ENCODE results near the gene MANSC1. TPM values are rescaled to one million over a fixed set of nuclear protein-coding genes. Genes with fewer than 3 reads are reported as not detected.

The MANSC1 gene
- total and polyA plus RNA-seq, 12 donors, result 3.9 to 25.3 (median 16.3) TPM

- no peaks in the 10 kb centered on the region for H3K27me3 ChIP-seq
- no peaks in the 10 kb centered on the region for H3K9me3 ChIP-seq (replicated peaks in 1 of 3)
- intact Hi-C loops (cut with DNase I), result no loop called here
- no peak overlapping the region for H3K27ac ChIP-seq
- no peak overlapping the region for H3K4me3 ChIP-seq
- H3K4me1 ChIP-seq (replicated peaks in 1 of 2), result peaks cover 0 to 7% of the 10 kb centered on the region in 2 donors
- H3K36me3 ChIP-seq (replicated peaks in 1 of 2), result no peaks in the 10 kb centered on the region
- peak in 2 of 7 donors; percentile 26 to 43 for DNase-seq
- TF ChIP-seq, protein P1, sequence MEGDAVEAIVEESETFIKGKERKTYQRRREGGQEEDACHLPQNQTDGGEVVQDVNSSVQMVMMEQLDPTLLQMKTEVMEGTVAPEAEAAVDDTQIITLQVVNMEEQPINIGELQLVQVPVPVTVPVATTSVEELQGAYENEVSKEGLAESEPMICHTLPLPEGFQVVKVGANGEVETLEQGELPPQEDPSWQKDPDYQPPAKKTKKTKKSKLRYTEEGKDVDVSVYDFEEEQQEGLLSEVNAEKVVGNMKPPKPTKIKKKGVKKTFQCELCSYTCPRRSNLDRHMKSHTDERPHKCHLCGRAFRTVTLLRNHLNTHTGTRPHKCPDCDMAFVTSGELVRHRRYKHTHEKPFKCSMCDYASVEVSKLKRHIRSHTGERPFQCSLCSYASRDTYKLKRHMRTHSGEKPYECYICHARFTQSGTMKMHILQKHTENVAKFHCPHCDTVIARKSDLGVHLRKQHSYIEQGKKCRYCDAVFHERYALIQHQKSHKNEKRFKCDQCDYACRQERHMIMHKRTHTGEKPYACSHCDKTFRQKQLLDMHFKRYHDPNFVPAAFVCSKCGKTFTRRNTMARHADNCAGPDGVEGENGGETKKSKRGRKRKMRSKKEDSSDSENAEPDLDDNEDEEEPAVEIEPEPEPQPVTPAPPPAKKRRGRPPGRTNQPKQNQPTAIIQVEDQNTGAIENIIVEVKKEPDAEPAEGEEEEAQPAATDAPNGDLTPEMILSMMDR (IDR thresholded peaks at IDR 0.05), result no peak
- TF ChIP-seq POLR2A (IDR thresholded peaks at IDR 0.05), result no peak
- WGBS, 4 donors, result 57 to 61% (median 59%) methylated on average over 3 of the region's 3 CpGs
These were observed 37.5 kb upstream of the MANSC1 start for GRCh38 chr12:12387501-12387900.

DNA sequence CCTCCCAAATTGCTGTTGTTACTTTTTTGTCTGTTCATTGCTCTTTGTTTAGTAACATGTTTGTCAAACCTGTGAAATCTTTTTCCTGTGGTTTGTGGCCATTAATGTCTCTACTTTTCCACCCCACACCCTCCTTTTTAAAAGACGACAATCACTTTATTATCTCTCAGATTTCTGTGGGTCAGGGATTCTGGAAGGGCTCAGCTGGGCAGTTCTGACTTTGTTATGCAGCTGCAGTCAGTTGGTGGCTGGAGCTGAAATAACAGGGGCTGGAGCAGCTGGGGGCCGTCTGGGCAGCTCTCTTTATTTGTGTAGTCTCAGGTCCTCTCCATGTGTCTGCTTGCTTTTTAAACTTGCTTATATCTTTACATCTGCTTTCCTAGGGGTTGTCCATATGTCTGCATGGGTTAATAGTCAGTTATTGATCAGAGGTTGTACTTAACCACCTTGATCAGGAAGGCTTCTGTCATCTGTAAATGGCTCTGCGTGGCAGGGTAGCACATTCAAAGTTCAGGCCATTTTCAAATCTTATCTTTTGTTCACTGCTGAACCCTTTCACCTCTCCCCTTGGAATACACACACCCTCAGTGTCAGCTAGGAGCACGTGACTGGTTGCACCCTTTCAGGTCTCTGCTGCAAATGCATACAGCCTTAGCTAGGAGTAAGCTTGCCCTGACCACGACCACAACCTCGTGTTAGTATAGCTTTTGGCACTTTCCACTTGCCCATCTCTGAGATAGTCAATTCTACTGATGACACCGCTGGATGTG, 34.7 kb upstream of the MANSC1 start:
- H3K4me1 ChIP-seq (replicated peaks in 1 of 2), result peaks cover 0 to 12% of the 10 kb centered on the region in 2 donors
- H3K9me3 ChIP-seq (replicated peaks in 1 of 3), result no peaks in the 10 kb centered on the region
- H3K4me3 ChIP-seq, result no peak overlapping the region
- no peak overlapping the region for H3K27ac ChIP-seq
- DNase-seq, result no peak
- TF ChIP-seq, protein P1 (IDR thresholded peaks at IDR 0.05), result no peak
- TF ChIP-seq POLR2A (IDR thresholded peaks at IDR 0.05), result no peak
- WGBS, 4 donors, result 77 to 82% (median 82%) methylated on average over 4 to 7 of the region's 7 CpGs
- no peaks in the 10 kb centered on the region for H3K36me3 ChIP-seq (replicated peaks in 1 of 2)
- H3K27me3 ChIP-seq, result no peaks in the 10 kb centered on the region
- intact Hi-C loops (cut with DNase I), result no loop called here

GRCh38 chr12:12381982-12382381, 31.9 kb upstream of the MANSC1 start:
- DNase-seq, result no peak
- H3K27ac ChIP-seq, result no peak overlapping the region
- no peak for TF ChIP-seq POLR2A (IDR thresholded peaks at IDR 0.05)
- TF ChIP-seq, protein P1 (IDR thresholded peaks at IDR 0.05), result no peak
- H3K27me3 ChIP-seq, result no peaks in the 10 kb centered on the region
- intact Hi-C loops (cut with DNase I), result no loop called here
- H3K36me3 ChIP-seq (replicated peaks in 1 of 2), result no peaks in the 10 kb centered on the region
- peaks cover 0 to 9% of the 10 kb centered on the region in 2 donors for H3K4me1 ChIP-seq (replicated peaks in 1 of 2)
- no peaks in the 10 kb centered on the region for H3K9me3 ChIP-seq (replicated peaks in 1 of 3)
- H3K4me3 ChIP-seq, result no peak overlapping the region
- 97 to 100% (median 99%) methylated on average over 3 of the region's 3 CpGs for WGBS, 4 donors

GRCh38 chr12:12380949-12381593, 31.0 kb upstream of the MANSC1 start:
- TF ChIP-seq, protein P1 (IDR thresholded peaks at IDR 0.05), result no peak
- TF ChIP-seq POLR2A (IDR thresholded peaks at IDR 0.05), result no peak
- 93 to 96% (median 95%) methylated on average over 6 of the region's 6 CpGs for WGBS, 4 donors
- Histone ChIP-seq H3K27me3 (no peaks in the 10 kb centered on the region), H3K36me3 (replicated peaks in 1 of 2) (no peaks in the 10 kb centered on the region), H3K4me1 (replicated peaks in 1 of 2) (peaks cover 0 to 9% of the 10 kb centered on the region in 2 donors), H3K4me3 (no peak overlapping the region), H3K9me3 (replicated peaks in 1 of 3) (no peaks in the 10 kb centered on the region), H3K27ac (no peak overlapping the region)
- no peak for DNase-seq
- intact Hi-C loops (cut with DNase I), result no loop called here
